NCI-H748 (cell line): ENCODE data around the gene GNAZ.

Source experiments
- DNase-seq: peaks from one replicate; lab custom pipeline; 2025; ENCODE audit not compliant: unreplicated experiment; lab: John Stamatoyannopoulos, UW

The GNAZ gene

DNA sequence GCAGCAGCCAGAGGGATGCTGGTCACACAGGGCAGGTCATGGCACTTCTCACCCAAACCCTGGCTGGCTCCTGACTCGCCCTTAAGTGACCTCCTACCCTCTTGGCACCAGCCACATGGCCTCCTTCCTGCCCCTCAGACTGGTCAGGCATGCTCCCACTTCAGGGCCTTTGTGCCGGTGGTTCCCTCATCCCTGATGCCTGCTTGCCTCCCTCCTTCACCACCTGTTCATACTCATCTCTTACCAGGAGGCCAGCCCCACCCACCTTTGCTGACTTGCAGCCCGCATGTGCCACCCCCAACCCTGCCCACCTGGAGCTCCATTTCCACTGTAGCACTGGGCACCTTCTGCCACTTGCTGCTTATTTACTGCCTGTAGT is 20.1 kb downstream of the GNAZ start:
- no peak for DNase-seq

DNA sequence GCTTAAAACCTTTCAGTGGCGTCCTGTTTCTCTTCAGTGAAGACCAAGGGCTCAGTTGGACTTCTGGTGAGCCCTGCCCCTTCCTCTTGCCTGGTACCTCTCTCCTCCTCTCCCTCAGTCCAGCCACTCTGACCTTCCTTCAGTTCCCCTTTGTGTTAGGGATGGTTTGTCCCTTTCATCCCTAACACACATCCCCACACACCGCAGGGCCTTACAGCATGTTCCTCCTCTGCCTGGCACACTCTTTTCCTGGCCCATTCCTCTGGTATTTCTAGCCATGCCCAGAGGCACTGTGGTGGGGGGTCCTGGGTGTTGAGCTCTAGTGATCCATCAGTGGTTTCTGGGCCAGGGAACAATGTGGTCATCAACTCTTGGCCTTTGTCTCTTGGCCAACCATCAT is 21.4 kb downstream of the GNAZ start:
- DNase-seq, result no peak

DNA sequence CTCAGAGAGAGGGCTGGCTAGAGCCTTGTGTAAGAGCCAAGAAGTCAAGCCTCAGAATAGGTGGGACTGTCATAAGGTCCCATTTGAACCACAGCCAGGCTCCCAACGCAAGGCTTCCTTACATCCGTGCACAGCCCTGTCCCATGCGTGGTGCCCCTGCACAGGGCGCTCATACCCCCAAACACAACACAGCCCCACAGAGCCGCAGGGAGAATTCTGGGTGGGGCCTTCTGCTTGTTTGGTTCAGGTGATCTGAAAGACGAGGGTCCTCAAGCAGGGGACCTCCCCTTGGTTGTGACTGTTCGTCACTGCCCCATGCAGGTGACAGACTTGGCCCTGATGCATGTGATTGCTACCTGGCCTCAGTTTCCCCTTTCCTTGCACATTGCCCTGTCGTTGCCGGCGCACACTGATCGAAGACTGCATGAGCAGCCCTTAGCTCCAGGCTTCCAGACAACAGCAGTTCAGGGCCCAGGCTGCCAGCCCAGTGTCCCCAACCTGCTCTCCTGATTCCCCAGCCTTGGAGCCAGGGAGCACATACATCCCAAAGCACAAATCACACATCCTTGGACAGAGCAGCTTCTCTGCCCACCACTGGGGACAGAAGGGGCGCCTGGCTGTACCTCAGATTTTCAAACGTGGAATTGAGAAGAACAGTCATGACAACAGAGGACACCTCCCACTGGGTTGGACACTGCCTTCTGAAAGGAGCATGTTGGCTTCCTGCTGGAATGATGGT is 22.1 kb downstream of the GNAZ start:
- DNase-seq, result no peak

DNA sequence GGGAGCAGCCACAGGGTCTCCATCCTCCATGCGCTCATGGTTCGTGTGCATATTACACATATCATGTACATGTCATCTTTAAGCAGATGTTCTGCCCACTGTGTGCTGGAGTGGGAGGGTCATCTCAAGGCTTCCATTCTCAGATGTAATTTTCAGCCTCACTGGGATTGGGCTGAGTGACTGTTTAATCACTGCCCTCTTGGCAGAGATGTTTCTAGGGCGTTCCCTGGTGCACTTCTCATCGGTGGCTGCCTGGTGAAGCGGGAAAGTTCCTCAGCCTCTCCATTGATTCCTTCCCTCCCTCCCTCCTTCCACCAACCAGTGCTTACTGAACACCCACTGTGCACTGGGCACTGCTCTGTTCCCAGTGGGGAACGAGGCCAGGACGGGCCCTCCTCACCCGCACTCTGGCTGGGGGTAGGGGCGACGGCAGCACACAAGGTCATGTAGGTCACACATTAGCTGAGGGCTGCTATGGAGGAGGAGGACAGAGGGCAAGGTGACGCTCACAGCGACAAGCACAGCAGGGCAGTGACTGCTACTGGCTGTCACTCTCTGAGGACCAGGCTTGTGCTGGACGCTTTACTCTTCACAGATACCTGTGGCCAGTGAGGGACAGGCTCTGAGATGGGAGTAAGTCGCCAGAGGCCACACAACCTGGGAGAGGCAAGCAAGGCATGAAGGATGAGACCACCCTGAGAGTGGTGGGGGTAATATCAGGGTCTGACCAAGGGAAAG is 22.9 kb downstream of the GNAZ start:
- DNase-seq, result no peak

DNA sequence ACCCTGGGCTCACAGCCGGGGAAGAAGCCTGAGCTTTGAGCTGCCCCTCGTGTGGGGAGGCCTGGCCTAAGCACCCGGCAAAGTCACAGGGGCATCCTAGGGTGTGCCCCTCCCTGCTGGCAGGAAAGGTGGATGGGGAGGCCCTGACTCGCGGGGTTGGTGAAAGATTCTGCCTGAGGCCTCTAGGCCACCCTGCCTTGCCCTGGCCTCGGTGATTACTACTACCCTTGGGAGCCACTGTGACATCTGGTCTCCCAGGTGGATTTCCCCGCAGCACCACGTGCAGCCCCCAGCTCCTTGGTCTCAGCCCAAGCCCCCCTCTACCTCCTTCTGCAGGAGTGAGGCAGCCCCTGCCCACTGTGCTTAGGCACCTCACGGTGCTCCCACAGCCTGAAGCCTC is 23.9 kb downstream of the GNAZ start:
- no peak for DNase-seq

DNA sequence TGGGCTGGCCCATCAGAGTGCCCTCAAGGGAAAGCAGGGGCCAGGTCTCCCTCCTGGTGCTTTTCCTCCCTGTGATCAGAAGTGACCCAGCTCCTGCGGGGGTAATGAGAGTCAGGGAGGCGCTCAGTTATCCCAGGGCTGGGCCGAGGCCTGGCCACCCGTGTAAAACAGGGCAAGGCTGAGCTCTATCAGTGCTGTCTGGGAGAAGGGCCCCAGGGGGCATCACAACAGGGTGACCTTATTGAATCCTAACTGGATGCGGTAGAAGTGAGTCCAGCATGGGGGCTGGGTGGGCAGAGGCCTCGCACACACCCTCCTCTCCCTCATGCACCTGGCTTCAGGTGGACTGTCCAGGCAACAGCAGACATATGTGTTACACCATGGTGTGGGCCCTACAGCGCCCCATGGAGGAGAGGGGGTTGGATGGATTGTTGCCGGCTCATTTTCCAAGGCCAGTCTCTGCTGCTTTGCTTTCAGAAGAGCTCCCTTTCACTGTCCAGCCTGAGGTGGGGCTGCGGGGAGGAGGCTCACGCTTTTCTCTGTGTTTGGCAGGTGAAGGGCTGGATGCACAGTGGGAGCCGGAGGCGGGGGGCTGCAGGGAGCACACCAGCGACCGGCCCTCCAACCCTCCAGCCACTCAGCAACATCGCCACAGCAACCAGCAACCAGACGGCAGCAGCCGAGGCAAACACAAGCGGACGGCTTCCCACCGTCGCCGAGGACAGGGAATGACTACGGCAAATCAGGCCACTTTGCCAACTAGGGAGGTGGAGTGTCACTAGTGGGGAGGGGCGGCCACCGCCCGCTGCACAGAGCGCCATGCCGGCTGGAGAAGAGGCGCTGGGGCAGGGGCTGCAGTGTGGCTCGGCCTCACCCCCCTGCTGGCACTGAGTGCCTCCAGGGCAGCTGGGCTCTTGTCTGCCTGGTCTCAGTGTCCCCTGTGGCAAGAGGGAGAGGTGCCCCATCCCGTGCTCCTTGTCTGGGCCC is 24.7 kb downstream of the GNAZ start:
- no peak for DNase-seq

DNA sequence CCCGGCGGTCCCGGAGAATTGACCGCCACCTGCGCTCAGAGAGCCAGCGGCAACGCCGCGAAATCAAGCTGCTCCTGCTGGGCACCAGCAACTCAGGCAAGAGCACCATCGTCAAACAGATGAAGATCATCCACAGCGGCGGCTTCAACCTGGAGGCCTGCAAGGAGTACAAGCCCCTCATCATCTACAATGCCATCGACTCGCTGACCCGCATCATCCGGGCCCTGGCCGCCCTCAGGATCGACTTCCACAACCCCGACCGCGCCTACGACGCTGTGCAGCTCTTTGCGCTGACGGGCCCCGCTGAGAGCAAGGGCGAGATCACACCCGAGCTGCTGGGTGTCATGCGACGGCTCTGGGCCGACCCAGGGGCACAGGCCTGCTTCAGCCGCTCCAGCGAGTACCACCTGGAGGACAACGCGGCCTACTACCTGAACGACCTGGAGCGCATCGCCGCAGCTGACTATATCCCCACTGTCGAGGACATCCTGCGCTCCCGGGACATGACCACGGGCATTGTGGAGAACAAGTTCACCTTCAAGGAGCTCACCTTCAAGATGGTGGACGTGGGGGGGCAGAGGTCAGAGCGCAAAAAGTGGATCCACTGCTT is 25.5 kb downstream of the GNAZ start:
- no peak for DNase-seq

DNA sequence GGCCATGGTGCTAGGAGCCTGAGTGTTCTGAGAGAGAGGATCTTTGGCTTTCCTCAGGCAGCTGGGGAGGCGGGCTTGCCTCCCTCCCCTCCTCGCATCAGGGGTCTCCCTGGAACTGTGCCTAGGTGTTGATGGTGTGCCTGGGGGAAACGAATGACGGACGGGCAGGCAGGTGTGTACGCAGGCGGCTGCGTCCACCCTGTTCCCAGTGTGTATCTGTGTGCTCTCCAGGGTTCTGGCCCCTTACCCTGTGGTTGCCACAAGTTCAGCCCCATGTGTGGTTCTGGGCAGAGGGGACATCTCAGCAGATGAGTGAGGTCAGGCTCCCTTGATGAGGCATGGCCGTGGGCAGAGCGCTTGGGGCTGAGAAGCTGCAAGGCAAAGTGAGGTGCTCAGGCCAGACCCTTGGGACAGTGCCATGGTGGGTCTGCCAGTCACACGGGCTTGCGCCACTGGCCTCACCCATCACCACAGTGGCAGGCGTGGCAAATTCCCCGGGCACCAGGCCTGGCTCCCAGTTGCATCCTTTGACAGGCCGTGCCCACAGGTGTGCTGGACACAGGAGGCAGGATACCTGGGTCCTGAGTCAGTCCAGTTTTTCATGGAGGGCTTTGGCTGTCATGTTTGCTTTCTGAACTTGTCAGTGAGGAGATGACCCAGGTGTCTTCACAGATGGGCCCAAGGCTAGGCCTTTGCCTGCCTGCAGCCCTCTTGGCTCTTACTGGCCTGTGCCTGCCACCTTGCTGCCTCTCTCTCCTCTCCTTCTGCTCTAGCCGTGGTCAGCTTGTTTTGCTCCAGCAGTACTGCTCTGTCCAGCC is 27.3 kb downstream of the GNAZ start:
- DNase-seq, result no peak

DNA sequence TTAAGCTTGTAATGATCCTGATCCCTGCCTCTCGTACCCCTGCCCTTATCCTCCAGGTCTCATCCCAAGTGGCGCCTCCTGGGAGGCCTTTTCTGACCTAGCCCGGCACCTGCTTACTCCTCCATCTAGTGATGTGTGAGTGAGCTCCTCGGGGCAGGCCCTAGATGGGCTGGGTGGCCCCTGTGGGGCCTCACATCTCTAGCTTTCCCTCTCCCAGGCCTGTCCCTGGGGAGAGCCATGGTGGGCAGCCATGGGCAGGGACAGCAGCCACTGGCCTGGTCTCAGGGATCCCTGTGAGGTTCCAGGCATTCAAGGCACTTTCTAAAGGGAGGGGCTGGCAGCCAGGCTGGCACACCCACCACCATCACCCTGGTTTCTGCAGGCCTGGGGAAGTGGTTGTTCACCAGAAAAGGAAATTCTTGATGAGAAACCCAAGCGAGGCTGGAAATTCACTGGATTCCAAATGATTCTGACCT is 27.9 kb downstream of the GNAZ start:
- DNase-seq, result no peak

DNA sequence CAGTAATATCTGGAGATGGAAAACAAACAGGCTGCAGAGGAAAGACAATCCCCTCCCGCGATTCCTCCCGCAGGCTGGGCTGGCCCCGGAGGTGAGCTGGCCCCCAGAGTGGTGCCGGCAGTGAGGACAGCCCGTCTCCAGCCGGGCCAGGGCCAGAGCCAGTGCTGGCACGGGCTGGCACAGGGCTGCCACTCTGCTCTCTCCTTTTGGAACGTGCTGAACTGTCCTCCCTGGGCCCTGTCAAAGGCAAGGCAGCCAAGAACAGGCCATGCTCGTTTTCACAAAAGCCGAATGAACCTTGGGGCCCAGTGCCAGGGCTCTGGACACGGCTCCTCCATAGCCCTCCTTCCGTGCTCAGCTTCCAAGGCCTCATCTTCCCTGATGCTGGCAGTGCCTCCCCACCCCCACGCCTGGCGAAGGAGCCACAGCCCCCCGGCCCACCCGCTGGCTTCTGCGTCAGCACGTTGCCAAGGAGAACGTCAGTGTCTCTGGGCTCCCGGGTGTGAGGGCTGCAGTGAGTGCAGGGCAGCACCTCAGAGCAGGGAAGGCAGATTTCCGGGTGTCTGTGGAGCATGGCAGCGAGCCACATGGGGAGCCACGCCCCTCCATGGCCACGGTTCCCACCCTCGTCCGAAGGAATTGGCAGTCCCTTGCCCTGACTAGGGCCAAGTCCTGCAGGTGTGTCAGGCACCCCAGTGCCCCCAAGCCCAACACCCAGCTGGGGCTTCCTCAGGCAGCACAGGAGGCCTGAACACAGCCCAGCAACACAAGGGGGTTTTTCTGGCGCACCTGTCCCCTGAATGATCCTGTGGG is 28.6 kb downstream of the GNAZ start:
- no peak for DNase-seq

DNA sequence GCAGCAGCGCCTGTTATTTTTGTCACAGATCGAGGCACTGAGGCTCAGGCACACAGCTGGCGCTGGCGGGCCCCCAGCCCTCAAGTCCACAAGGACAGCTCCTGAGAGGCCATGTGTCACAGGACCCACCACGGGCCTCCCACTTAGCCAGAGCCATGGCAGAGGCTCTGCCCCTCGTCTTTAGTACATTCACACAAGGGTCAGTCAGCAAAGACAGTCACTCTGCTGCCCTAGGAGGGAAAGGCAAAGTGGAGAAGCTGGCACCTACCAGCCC is 29.1 kb downstream of the GNAZ start:
- no peak for DNase-seq

DNA sequence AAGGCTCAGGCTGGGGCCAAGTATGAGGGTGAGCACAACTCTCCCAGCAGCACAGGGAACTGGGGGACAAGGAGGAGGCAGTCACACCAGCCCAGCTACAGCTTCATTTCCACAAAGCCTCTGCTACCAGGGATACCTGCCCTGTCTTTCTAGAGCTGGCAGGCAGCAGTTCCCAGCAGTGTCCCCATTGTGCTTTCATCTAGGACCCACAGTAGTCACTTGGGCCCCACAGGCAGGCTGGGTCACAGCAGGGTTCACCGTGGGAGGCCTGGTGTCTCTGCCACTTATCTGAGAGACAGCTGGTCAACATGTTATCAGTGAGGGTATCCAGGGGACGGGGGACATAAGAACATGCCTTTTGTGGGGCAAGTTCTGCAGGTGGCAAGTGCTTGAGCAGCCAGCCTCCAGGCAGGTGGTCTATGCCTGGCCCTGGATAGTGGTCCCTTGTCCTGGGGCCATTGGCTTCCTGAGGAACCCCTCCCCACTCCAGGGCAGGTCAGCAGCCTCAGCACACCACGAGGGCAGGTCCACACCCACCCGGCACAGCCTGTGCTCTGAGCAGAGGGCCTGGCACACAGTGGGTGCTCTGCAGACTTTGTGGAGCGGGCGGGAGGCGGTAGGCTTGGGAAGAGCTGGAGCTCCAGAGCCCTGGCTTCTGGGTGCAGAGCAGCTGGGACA is 29.9 kb downstream of the GNAZ start:
- DNase-seq, result no peak

DNA sequence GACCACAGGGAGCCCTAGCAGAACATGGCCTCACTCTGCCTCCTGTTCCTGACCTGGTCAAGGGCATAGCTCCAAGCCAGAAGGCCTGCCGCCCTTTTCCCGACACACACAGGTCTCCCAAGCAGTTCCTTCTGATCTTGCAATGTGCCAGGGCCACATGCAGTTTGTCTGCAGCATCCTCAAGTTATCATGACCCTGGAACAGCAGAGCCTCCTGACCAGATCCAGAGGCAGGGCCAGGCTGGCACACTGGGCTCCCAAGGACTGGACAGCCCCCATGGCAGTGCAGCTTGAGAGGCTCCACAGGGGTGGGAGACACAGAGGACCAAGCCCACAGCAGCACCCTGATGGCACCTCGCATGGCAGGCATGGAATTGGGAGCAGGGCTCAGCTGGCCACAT is 31.2 kb downstream of the GNAZ start:
- DNase-seq, result no peak

DNA sequence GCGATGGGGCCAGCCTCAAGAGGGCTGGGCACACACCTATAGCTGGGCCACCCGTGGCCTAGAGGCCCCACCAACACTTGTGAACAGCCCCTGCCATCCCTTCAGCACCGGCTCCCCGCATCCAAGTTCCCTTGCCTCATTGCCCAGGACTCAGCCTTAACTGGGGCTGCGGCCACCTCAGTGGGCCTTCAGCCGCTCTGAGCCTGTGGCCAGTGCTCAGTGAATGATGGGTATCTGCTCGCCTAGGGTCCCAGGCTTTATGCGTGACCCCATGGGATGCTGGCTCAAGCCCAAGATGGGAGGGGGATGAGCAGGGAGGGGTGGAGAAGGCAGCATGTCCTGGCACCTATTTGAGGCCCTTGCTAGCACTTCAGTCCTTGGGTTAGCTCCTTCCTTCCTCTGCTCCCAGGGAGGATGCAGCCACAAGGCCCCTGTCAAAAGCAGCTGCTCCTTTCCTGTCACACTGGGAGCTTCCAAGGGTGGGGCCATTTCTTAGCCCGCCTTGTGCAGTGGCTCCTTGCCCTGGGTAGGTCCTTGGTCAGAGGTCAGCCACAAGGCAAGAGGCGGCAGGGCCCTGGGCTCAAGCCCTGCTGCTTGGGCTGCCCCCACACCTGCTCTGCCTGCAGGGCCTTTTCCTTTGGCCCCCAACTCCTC is 31.8 kb downstream of the GNAZ start:
- no peak for DNase-seq

DNA sequence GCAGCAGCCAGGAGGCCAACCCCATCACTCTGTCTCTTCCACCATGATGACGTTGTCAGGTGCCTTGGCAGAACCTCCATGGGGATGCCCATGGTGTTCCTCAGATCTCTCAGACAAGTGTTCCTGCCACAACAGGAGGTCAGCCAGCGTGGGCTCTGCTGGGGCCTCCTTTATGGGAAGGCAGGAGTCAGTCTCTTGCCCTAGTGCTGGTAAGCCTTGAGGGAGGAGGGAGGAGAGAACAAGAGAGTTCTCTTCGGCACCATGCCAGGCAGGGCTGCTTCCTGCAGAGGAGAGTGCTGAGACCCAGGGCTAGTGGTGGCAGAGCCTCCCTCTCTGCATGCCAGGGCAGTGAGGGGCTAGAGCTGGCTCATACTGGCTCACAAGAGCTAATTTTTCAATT is 32.5 kb downstream of the GNAZ start:
- DNase-seq, result no peak

DNA sequence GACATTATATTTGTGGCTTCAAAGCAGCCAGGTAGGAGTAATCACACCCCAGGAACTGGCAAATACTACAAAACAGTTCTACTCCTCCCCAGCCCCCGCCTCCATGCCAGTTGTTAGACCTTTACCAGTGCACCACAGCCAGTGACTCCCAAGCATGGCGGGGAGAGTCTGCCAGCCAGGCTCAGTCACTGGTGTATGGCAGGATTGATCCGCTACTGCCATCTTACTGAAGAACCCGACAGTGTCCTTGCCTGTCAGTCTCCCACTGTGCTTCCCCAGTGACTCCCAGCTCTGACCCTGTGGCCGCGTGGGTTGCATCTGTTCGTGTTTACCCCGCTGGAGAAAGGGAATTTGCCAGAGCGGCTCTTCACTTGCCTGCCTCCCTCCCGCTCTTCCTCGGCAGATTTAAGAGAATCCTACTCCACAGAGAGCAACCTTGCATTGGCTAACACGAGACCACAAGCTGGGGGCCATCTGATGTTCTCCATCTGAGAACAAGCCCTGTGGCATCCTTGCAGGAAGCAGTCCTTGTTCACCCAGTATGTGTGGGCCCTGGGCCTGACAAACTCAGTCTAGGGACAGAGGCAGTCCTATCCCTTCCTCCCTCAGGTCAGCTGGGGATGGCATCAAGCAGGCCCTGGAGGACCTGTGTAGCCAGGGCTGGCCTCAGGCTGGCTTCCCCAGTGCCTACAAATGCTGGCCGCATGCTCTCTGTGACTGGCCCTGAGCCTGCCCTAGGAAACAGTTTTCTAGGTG is 33.1 kb downstream of the GNAZ start:
- DNase-seq, result no peak

DNA sequence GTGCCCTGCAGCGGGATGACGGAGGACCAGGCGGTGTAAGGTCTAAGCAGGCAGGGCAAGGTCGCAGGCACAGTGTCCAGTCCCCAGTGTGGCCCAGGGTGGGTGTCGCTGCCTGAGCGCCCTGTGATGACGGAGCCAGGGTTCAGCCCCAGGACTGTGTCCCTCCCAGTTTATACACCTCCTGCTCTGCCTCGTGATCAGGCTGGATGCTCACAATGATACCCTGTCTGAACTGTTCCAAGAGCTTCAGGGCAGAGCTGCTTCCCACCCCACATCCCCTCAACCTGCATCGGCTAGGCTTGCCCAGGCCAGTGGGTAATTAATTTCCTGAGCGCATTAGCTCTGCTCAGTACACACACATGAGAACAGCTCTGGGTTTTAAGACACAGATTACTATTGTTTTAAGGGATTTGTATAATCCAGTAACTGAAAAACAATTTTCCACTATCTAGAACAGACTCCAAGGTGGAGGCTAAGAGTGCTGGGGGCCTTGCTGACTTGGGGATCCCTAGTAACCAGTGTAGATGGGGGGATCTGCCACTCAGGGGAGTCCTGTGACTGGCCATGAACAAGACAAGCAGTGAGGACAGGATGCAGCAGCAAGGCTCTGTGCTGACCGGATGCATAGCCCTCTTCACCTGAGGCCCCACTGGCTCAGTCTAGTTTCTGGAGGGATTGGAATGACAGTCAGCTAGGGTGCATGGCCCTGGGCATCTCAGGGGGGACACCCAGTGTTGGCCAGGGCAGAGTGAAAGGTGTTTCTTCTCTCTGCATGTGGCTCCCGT is 34.1 kb downstream of the GNAZ start:
- DNase-seq, result no peak
